Nasal cavity respiratory epithelium epithelial cell of viscerocranial mucosa (primary cell): ENCODE measurements around the gene SERTM2. TPM values are rescaled to one million over a fixed set of nuclear protein-coding genes. Genes with fewer than 3 reads are reported as not detected.

Source experiments
- total RNA-seq: library from RNA; depleted of rRNA; stranded (reverse); fragments of >200 nt; gene quantifications from 2 replicates; pipeline ENCODE4 v1.2.3, GENCODE V29; 2014

Gene SERTM2
- total RNA-seq, result not detected in 2 replicates

GRCh38 chrX:111511477-111511876 is at the start of gene SERTM2:
SERTM2 (plus strand) TSS chrX:111511645; CDS start chrX:111518858, 7,213 bp downstream.

Other genes with a start within 250 kb of the SERTM2 start
- under 0.01 TPM in 1 of 2 replicates, not detected in the other for gene CAPN6, start 241.2 kb upstream of the SERTM2 start, total RNA-seq
- not detected in 2 replicates for gene DCX, start 99.5 kb upstream of the SERTM2 start, total RNA-seq
- gene ALG13, start 169.5 kb downstream of the SERTM2 start, total RNA-seq, result 41.4 and 49.8 TPM in 2 replicates